WI38 (cell line): ENCODE data around the gene LITAFD.

Source experiments
- H3K4me3 ChIP-seq: 2 replicates; pipeline ENCODE4 v1.5.1; 2011; ENCODE audit warnings: low read depth, mild to moderate bottlenecking, control low read depth, low read length
- TF ChIP-seq, protein P1 (sequence below): IDR thresholded peaks from 2 replicates; pipeline ENCODE4 v1.5.1; 2012; ENCODE audit warnings: low read depth, mild to moderate bottlenecking, control low read depth, low read length

LITAFD gene

DNA sequence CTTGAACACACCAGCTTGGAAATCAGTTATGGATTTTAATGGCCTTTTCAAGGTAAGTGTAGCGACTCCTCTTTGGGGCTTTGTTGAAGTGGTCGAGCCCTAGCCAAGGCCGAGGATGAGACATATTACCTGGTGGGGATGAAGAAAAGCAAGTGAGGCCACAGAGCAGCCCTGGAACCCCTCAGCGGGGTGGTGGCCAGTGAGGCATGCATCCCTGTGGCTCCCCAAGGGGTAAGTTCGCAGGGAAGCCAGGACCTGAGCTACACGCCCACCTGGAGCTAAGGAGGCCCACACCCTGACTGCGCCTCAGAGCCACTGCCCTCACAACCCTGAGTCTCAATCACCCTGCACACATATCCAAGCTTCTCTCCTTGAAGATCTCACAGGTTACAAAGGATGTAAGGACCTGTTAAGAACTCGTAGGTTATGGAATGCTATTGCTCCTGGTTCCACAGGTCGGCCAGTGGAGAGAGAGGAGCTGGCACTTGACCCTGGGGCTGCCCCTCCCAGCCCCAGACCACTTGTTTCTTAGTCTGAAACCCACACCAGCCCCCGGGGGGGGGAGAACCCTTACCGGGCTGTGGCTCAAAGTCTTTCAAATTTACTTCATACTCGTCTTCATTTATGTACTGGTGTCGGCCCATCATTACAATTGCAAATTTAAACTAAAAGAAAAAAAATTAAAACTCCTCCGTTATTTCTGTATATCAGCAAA, 12.0 kb downstream of the LITAFD start:
- H3K4me3 ChIP-seq: no peak overlapping the region
- TF ChIP-seq, protein P1, sequence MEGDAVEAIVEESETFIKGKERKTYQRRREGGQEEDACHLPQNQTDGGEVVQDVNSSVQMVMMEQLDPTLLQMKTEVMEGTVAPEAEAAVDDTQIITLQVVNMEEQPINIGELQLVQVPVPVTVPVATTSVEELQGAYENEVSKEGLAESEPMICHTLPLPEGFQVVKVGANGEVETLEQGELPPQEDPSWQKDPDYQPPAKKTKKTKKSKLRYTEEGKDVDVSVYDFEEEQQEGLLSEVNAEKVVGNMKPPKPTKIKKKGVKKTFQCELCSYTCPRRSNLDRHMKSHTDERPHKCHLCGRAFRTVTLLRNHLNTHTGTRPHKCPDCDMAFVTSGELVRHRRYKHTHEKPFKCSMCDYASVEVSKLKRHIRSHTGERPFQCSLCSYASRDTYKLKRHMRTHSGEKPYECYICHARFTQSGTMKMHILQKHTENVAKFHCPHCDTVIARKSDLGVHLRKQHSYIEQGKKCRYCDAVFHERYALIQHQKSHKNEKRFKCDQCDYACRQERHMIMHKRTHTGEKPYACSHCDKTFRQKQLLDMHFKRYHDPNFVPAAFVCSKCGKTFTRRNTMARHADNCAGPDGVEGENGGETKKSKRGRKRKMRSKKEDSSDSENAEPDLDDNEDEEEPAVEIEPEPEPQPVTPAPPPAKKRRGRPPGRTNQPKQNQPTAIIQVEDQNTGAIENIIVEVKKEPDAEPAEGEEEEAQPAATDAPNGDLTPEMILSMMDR: no peak

DNA sequence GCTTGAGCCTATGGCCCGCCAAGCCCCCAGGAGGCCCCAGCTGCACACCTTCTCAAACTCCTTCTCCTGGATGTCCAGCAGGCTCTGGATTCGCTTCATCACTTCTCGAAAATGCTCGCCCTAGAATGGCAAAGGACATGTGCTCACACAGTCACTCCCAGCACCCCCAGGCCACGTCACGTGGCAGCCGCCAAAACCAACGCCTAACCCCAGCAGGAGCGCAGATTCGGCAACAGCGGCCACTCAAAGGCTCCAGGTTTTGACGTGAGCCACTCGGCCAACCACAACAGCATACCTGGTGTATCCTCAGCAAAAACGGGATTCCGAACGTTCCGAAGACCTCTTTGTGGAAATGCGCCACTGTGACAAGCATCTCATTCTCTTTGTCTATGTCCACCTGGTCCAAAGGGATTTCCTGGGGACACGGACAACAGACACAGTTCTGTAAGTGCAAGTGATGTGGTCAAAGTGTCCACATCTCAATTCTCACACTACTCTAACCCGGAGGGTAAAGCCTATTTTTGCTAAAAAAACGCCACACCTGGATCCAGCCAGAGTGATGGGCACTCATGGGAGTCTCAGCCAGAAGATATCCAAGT, 12.7 kb downstream of the LITAFD start:
- TF ChIP-seq, protein P1: no peak
- no peak overlapping the region for H3K4me3 ChIP-seq

DNA sequence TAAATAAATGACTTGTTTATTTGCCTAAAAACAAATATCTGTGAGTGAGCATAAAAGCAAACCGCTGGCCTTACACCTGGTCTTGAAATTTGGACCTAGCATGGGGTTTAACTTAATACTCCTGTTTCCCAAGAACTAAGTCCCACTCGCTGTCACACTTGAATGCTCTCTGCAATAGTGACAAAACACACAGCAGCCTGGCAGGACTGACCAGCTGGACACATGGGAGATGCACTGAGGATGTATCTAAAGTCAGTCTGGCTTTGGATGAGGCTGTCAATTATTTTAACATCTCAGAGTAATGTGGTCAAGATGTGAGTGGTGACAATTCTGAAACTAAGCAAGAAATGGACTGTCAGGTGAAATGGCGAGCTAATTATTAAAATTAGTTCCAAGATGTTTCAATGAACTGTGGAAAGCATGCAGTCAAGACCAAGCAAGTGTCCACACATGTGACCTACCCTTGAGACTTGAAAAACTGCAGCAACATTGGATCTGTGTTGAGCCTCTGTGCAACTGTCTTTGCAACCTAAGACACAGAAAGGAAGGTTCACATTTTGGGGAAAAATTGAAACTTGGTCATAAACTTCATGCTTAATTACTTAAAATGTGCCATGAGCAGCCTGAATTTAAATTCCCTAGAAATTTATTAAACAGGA, 16.6 kb downstream of the LITAFD start:
- no peak overlapping the region for H3K4me3 ChIP-seq
- TF ChIP-seq, protein P1: no peak

DNA sequence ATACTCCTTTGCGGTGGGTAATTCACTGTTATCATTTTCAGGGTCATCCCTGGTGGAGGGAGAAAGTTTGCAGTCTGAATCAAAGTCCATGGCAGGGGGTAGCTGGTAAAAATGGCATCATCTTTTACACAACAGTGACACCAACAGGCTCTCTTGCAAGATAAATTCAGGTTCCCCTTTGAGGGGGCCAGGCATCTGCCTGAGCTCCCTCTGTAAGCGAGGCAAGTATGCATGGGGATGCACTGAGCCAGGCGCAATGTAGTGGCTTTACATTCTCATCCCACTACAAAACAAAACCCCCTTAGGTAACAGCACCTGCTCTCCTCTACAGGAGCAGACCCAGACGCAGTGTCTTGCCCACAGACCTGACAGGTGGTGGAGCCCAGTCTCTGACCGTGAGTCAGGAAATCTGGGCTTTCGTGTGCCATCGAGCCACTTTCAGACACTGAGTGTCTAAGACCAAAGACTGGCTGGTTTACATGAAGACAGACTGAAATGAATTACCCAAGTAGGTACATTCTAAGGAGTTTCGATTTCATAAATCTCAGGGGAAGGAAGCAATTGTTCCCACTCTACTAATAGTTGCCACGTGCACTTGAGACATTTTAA, 17.7 kb downstream of the LITAFD start:
- no peak overlapping the region for H3K4me3 ChIP-seq
- TF ChIP-seq, protein P1: no peak

DNA sequence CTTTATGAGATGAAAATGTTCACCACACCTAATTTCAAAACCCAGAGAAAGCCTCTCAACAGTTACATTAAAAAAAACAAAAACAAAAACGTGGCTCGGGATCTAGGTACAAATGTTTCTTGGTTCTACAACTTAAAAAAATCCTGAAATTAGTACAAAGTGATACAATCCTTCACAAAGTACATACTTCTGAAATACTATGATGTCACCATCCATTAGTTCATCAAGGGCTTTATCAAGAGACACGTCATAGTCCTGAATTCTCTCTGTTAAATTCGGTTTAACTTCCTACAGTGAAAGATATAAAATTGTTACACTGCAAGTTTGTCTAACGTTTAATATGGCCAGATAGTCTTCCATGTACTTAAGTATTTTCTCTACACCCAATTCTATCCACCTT, 18.2 kb downstream of the LITAFD start:
- no peak overlapping the region for H3K4me3 ChIP-seq
- TF ChIP-seq, protein P1: no peak

DNA sequence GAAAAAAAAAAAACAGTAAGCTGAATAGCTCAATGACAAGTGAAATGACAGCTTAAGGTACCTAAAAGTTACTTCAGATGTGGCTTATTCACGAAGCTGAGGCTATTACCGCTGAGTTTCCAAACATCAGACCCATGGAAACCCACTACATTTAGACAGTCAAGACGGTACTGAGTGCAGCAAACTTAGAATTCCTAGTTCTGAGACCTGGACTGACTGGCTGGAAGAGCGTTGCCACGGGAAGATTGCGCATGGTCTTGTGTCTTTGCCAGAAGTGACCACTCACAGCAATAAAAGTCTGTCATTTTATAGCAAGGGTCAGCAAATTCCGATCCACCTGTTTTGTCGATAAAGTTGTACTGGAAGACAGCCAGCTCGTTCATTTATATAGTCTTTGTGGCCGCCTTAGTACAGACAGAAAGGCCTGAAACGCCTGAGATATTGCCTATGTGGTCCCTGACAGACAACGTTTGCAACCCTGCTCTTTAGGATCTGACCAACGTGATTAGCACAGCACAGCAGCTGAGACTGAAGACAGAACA, 19.2 kb downstream of the LITAFD start:
- TF ChIP-seq, protein P1: no peak

More for the DNA sequence above, 19.2 kb downstream of the LITAFD start:
- H3K4me3 ChIP-seq: no peak overlapping the region
